Common myeloid progenitor, CD34-positive (primary cell): ENCODE measurements around the gene RCL1.
"Not testable (repeated sequence)": the region's sequence is repeated elsewhere in the genome, so short reads cannot be mapped to it uniquely, and the experiment has no call there.

Experiments used
- CTCF ChIA-PET: fragments of 350-600 bp; sonication (Branson Sonifier 250); formaldehyde crosslinking; loops from one replicate; lab custom pipeline; 2021; ENCODE audit warnings: antibody characterized with exemption; lab: Charles Lee
- POLR2A ChIA-PET: fragments of 350-600 bp; sonication (Branson Sonifier 250); formaldehyde crosslinking; loops from one replicate; lab custom pipeline; 2021; ENCODE audit warnings: antibody characterized with exemption; lab: Charles Lee
- DNase-seq, 3 donors: peaks; one replicate each; pipeline versions ENCODE4 v3.0.0 to v3.0.0-alpha.2; 2013
- H3K27ac ChIP-seq, 2 experiments: 1 replicate in 1 of 2; 2 replicates in 1 of 2; pipeline ENCODE4 v1.7.0; 2013; ENCODE audit warnings: inconsistent platforms in 2 of 2, low read length in 2 of 2, mild to moderate bottlenecking in 2 of 2, low read depth in 1 of 2, moderate library complexity in 1 of 2; ENCODE audit not compliant: severe bottlenecking in 2 of 2, insufficient read depth in 1 of 2, poor library complexity in 1 of 2
- H3K27me3 ChIP-seq, 5 experiments: replicated peaks in 2 of 5; 1 replicate in 3 of 5; 2 replicates in 2 of 5; pipeline versions ENCODE4 v1.6.1 to v1.7.0; 2013; ENCODE audit warnings: low read length in 4 of 5, mild to moderate bottlenecking in 2 of 5, moderate library complexity in 2 of 5, inconsistent platforms in 1 of 5; ENCODE audit not compliant: insufficient read depth in 5 of 5, control insufficient read depth in 4 of 5
- H3K36me3 ChIP-seq, 4 experiments: 1 replicate in 2 of 4; 2 replicates in 2 of 4; pipeline versions ENCODE4 v1.6.1 to v1.7.0; 2013; ENCODE audit warnings: low read length in 3 of 4, control low read depth in 1 of 4, mild to moderate bottlenecking in 1 of 4; ENCODE audit not compliant: control insufficient read depth in 4 of 4, insufficient read depth in 4 of 4
- H3K4me1 ChIP-seq, 4 experiments: 1 replicate in 3 of 4; 2 replicates in 1 of 4; pipeline versions ENCODE4 v1.6.1 to v1.7.1; 2013; ENCODE audit warnings: low read length in 3 of 4, mild to moderate bottlenecking in 3 of 4, control low read depth in 1 of 4, inconsistent platforms in 1 of 4, moderate library complexity in 1 of 4; ENCODE audit not compliant: control insufficient read depth in 4 of 4, insufficient read depth in 4 of 4; ENCODE audit errors: control extremely low read depth in 1 of 4
- H3K4me3 ChIP-seq, 7 experiments: 1 replicate in 4 of 7; 2 replicates in 3 of 7; pipeline versions ENCODE4 v1.5.1 to v1.7.0; 2013; ENCODE audit warnings: mild to moderate bottlenecking in 7 of 7, low read length in 6 of 7, moderate library complexity in 6 of 7, inconsistent platforms in 2 of 7, low read depth in 2 of 7, control low read depth in 1 of 7; ENCODE audit not compliant: insufficient read depth in 4 of 7, control insufficient read depth in 1 of 7; ENCODE audit errors: extremely low read depth in 1 of 7
- H3K9me3 ChIP-seq, 5 experiments: 1 replicate in 4 of 5; 2 replicates in 1 of 5; pipeline versions ENCODE4 v1.6.1 to v1.7.1; 2013; ENCODE audit warnings: low read length in 4 of 5, mild to moderate bottlenecking in 2 of 5, inconsistent platforms in 1 of 5, low read depth in 1 of 5, moderate library complexity in 1 of 5; ENCODE audit not compliant: control insufficient read depth in 4 of 5, insufficient read depth in 2 of 5; ENCODE audit errors: control extremely low read depth in 1 of 5
- WGBS: methylation state at CpG from one replicate; pipeline ENCODE4 v1.1.5; 2013; ENCODE audit not compliant: insufficient coverage; 5-methylcytosine and 5-hydroxymethylcytosine counted together

Gene RCL1

GRCh38 chr9:4901401-4902134 lies 108.8 kb downstream of the RCL1 start:
- WGBS: 37% methylated on average over 11 of the region's 11 CpGs
- H3K36me3 ChIP-seq, H3K4me1 ChIP-seq, H3K27me3 ChIP-seq, CTCF ChIA-PET, H3K27ac ChIP-seq, POLR2A ChIA-PET, H3K9me3 ChIP-seq: not testable (repeated sequence)
- DNase-seq: peak; percentile 8 to 49 (median 22)
- peak overlapping the region in 4 of 7 experiments; percentile 23 to 63 (median 42) for H3K4me3 ChIP-seq

DNA sequence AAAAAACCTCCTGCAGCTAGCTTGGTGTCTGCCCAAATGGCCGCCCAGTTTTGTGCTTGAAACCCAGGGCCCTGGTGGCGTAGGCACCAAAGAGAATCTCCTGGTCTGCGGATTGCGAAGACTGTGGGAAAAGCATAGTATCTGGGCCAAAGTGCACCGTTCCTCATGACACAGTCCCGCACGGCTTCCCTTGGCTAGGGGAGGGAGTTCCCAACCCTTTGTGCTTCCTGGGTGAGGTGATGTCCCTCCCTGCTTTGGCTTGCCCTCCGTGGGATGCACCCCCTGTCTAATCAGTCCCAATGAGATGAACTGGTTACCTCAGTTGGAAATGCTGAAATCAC lies 109.4 kb downstream of the RCL1 start:
- Histone ChIP-seq H3K4me3 (peak overlapping the region in 2 of 7 experiments; percentile 52 to 63), H3K27me3 (no peaks in the 10 kb centered on the region), H3K36me3 (no peaks in the 10 kb centered on the region), H3K4me1 (peaks cover 0 to 8% (median 0%) of the 10 kb centered on the region in 4 experiments), H3K27ac (no peak overlapping the region), H3K9me3 (peaks cover 0 to 2% (median 0%) of the 10 kb centered on the region in 5 experiments)
- POLR2A ChIA-PET: no interaction called here
- DNase-seq: no peak
- 90% methylated on average over 7 of the region's 8 CpGs for WGBS
- CTCF ChIA-PET: no interaction called here

DNA sequence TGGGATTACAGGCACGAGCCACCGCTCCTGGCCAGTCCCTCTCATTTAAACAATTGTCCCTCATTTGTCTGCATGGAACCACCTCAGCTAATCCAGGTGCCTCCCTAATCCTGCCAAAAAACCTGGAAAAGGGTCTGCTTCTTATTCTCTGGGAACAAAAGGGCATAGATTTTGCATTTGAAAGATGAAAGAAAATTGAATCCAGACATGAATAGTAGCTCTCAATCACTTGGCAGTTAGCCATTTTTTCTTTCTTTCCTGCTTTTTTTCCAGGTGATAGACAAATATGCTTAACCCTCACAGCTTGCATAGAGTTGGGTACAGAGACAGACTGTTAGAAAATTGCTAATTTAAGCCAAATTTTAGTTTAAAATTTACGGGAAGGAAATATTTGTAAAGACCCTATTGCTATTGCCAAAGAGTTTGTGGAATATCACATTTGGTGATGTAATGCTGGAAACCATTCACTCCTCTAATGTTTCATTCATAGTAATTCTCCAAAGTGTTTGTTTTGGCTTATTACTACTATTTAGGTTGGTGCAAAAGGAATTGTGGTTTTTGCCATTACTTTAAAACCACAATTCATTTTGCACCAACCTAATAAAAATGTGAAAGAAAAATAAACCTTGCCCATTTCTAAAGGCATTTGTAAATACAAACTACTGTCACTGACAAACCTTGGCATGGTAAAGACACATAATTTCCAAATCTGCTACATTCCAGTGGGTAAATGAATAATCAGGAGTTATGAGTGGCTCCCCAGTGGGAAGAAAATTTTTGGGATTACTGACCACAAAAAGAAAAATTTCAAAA lies 111.8 kb downstream of the RCL1 start:
- CTCF ChIA-PET: no interaction called here
- POLR2A ChIA-PET: no interaction called here
- no peak overlapping the region for H3K27ac ChIP-seq
- 93% methylated on average over 3 of the region's 3 CpGs for whole genome bisulfite sequencing
- H3K36me3 ChIP-seq: no peaks in the 10 kb centered on the region
- H3K27me3 ChIP-seq: no peaks in the 10 kb centered on the region
- no peak overlapping the region for H3K4me3 ChIP-seq
- no peak for DNase-seq
- peaks cover 0 to 2% (median 0%) of the 10 kb centered on the region in 5 experiments for H3K9me3 ChIP-seq
- peaks cover 0 to 8% (median 0%) of the 10 kb centered on the region in 4 experiments for H3K4me1 ChIP-seq

- CTCF ChIA-PET: no interaction called here
- H3K36me3 ChIP-seq: no peaks in the 10 kb centered on the region
- DNase-seq: no peak
- no peak overlapping the region for H3K4me3 ChIP-seq
- no peaks in the 10 kb centered on the region for H3K27me3 ChIP-seq
- H3K9me3 ChIP-seq: no peaks in the 10 kb centered on the region
- 100% methylated on average over 2 of the region's 2 CpGs for WGBS
- no peak overlapping the region for H3K27ac ChIP-seq
- H3K4me1 ChIP-seq: peaks cover 0 to 8% (median 0%) of the 10 kb centered on the region in 4 experiments
- POLR2A ChIA-PET: no interaction called here
Observed at GRCh38 chr9:4905135-4905490, 112.4 kb downstream of the RCL1 start.
